K562 (cell line): ENCODE results near the gene TBC1D3K. TPM values are rescaled to one million over a fixed set of nuclear protein-coding genes. Genes with fewer than 3 reads are reported as not detected.

Experiments
- polyA plus RNA-seq, 8 experiments: library from polyadenylated mRNA; depleted of rRNA in 4 of 8; stranded (reverse) in 5 of 8; unstranded in 3 of 8; fragments of >200 nt; fragmentation: Nextera tagmentation in 2 of 8; fragmentation: Illumina TruSeq in 1 of 8; extraction: Ambion mirVana in 2 of 8; extraction: Trizol in 1 of 8; gene quantifications; 2 replicates each; pipeline versions ENCODE4 v1.2.1 to v1.2.3, GENCODE V29; 2011 to 2014; ENCODE audit warnings: inconsistent platforms in 1 of 8, missing spikeins in 1 of 8
- small RNA-seq: library from RNA; depleted of rRNA; stranded (forward); fragments of <200 nt; gene quantifications from one replicate; pipeline ENCODE3, GENCODE V24; 2014
- total RNA-seq, 7 experiments: library from RNA; depleted of rRNA in 6 of 7; stranded (reverse); fragments of >200 nt in 6 of 7; fragmentation: Illumina TruSeq in 2 of 7; extraction: Trizol in 2 of 7; gene quantifications; 2 replicates each; pipeline versions ENCODE4 v1.2.1 to v1.2.3, GENCODE V29; 2011 to 2021; ENCODE audit warnings: low replicate concordance in 1 of 7

Gene TBC1D3K
- total and polyA plus RNA-seq, 9 of the 15 experiments (the other 6 are each of a cell fraction or from before 2014, with no cell fraction given): 0.07 TPM; not detected in 8

Small RNA genes within 50 kb of the gene (small RNA-seq; reads per million reads assigned to genes)
- gene RF00001 (not detected), gene RNU6-489P (not detected)

Other genes with a start within 250 kb of the TBC1D3K start
- gene HNF1B, start 179.4 kb upstream of the TBC1D3K start, total RNA-seq (2014; rRNA removed): not detected in 2 replicates
- gene HNF1B, start 179.4 kb upstream of the TBC1D3K start, total RNA-seq (2014; rRNA removed; fragmentation: Illumina TruSeq; extraction: Trizol): not detected in 2 replicates
- gene HNF1B, start 179.4 kb upstream of the TBC1D3K start, total RNA-seq (2015; rRNA removed; fragmentation: Illumina TruSeq; extraction: Trizol): not detected in 2 replicates
- 0.11 TPM in 1 of 2 replicates, not detected in the other for gene HNF1B, start 179.4 kb upstream of the TBC1D3K start, total RNA-seq (2021)
- not detected in 2 replicates for gene HNF1B, start 179.4 kb upstream of the TBC1D3K start, polyA plus RNA-seq (2011; rRNA removed)
- not detected in 2 replicates for gene HNF1B, start 179.4 kb upstream of the TBC1D3K start, polyA plus RNA-seq (2014; fragmentation: Illumina TruSeq; extraction: Trizol)
- not detected for gene HNF1B, start 179.4 kb upstream of the TBC1D3K start, polyA plus RNA-seq (2014; fragmentation: Nextera tagmentation; extraction: Ambion mirVana)
- not detected in 2 replicates for gene HNF1B, start 179.4 kb upstream of the TBC1D3K start, polyA plus RNA-seq (2014; rRNA removed)
- 0.33 and 0.36 TPM in 2 replicates for gene TBC1D3L, start 64.6 kb downstream of the TBC1D3K start, total RNA-seq (2014; rRNA removed)
- gene TBC1D3L, start 64.6 kb downstream of the TBC1D3K start, total RNA-seq (2014; rRNA removed; fragmentation: Illumina TruSeq; extraction: Trizol): 0.15 and 0.35 TPM in 2 replicates
- 0.40 and 0.45 TPM in 2 replicates for gene TBC1D3L, start 64.6 kb downstream of the TBC1D3K start, total RNA-seq (2015; rRNA removed; fragmentation: Illumina TruSeq; extraction: Trizol)
- 0.40 TPM in 1 of 2 replicates, not detected in the other for gene TBC1D3L, start 64.6 kb downstream of the TBC1D3K start, total RNA-seq (2021)
- gene TBC1D3L, start 64.6 kb downstream of the TBC1D3K start, polyA plus RNA-seq (2011; rRNA removed): 0.04 and 0.33 TPM in 2 replicates
- 0.15 and 0.24 TPM in 2 replicates for gene TBC1D3L, start 64.6 kb downstream of the TBC1D3K start, polyA plus RNA-seq (2014; fragmentation: Illumina TruSeq; extraction: Trizol)
- under 1 TPM in 1 of 2 experiments, not detected in 1; 0.03 TPM for gene TBC1D3L, start 64.6 kb downstream of the TBC1D3K start, polyA plus RNA-seq (2014; fragmentation: Nextera tagmentation; extraction: Ambion mirVana)
- 0.68 and 1.3 TPM in 2 replicates for gene TBC1D3L, start 64.6 kb downstream of the TBC1D3K start, polyA plus RNA-seq (2014; rRNA removed)
- gene TBC1D3D, start 79.6 kb downstream of the TBC1D3K start, total RNA-seq (2014; rRNA removed): 0.20 and 0.23 TPM in 2 replicates
- 0.10 and 0.29 TPM in 2 replicates for gene TBC1D3D, start 79.6 kb downstream of the TBC1D3K start, total RNA-seq (2014; rRNA removed; fragmentation: Illumina TruSeq; extraction: Trizol)
- 0.49 and 0.54 TPM in 2 replicates for gene TBC1D3D, start 79.6 kb downstream of the TBC1D3K start, total RNA-seq (2015; rRNA removed; fragmentation: Illumina TruSeq; extraction: Trizol)
- gene TBC1D3D, start 79.6 kb downstream of the TBC1D3K start, total RNA-seq (2021): 0.24 and 0.67 TPM in 2 replicates
- 0.39 and 0.46 TPM in 2 replicates for gene TBC1D3D, start 79.6 kb downstream of the TBC1D3K start, polyA plus RNA-seq (2011; rRNA removed)
- 0.40 and 0.56 TPM in 2 replicates for gene TBC1D3D, start 79.6 kb downstream of the TBC1D3K start, polyA plus RNA-seq (2014; fragmentation: Illumina TruSeq; extraction: Trizol)
- gene TBC1D3D, start 79.6 kb downstream of the TBC1D3K start, polyA plus RNA-seq (2014; fragmentation: Nextera tagmentation; extraction: Ambion mirVana): under 1 TPM; 0.06 to 0.07 TPM
- 0.73 and 0.80 TPM in 2 replicates for gene TBC1D3D, start 79.6 kb downstream of the TBC1D3K start, polyA plus RNA-seq (2014; rRNA removed)
- not detected in 2 replicates for gene TBC1D3C, start 144.2 kb downstream of the TBC1D3K start, total RNA-seq (2014; rRNA removed)
- gene TBC1D3C, start 144.2 kb downstream of the TBC1D3K start, total RNA-seq (2014; rRNA removed; fragmentation: Illumina TruSeq; extraction: Trizol): not detected in 2 replicates
- gene TBC1D3C, start 144.2 kb downstream of the TBC1D3K start, total RNA-seq (2015; rRNA removed; fragmentation: Illumina TruSeq; extraction: Trizol): not detected in 2 replicates
- not detected in 2 replicates for gene TBC1D3C, start 144.2 kb downstream of the TBC1D3K start, total RNA-seq (2021)
- not detected in 2 replicates for gene TBC1D3C, start 144.2 kb downstream of the TBC1D3K start, polyA plus RNA-seq (2011; rRNA removed)
- not detected in 2 replicates for gene TBC1D3C, start 144.2 kb downstream of the TBC1D3K start, polyA plus RNA-seq (2014; fragmentation: Illumina TruSeq; extraction: Trizol)
- gene TBC1D3C, start 144.2 kb downstream of the TBC1D3K start, polyA plus RNA-seq (2014; fragmentation: Nextera tagmentation; extraction: Ambion mirVana): not detected
- gene TBC1D3C, start 144.2 kb downstream of the TBC1D3K start, polyA plus RNA-seq (2014; rRNA removed): not detected in 2 replicates
- not detected in 2 replicates for gene TBC1D3E, start 203.5 kb downstream of the TBC1D3K start, total RNA-seq (2014; rRNA removed)
- not detected in 2 replicates for gene TBC1D3E, start 203.5 kb downstream of the TBC1D3K start, total RNA-seq (2014; rRNA removed; fragmentation: Illumina TruSeq; extraction: Trizol)
- not detected in 2 replicates for gene TBC1D3E, start 203.5 kb downstream of the TBC1D3K start, total RNA-seq (2015; rRNA removed; fragmentation: Illumina TruSeq; extraction: Trizol)
- not detected in 2 replicates for gene TBC1D3E, start 203.5 kb downstream of the TBC1D3K start, total RNA-seq (2021)
- not detected in 2 replicates for gene TBC1D3E, start 203.5 kb downstream of the TBC1D3K start, polyA plus RNA-seq (2011; rRNA removed)
- gene TBC1D3E, start 203.5 kb downstream of the TBC1D3K start, polyA plus RNA-seq (2014; fragmentation: Illumina TruSeq; extraction: Trizol): not detected in 2 replicates
- not detected for gene TBC1D3E, start 203.5 kb downstream of the TBC1D3K start, polyA plus RNA-seq (2014; fragmentation: Nextera tagmentation; extraction: Ambion mirVana)
- gene TBC1D3E, start 203.5 kb downstream of the TBC1D3K start, polyA plus RNA-seq (2014; rRNA removed): 0.20 TPM in 1 of 2 replicates, not detected in the other